GM10266 (cell line): ENCODE measurements around the gene GLDN.
"Not testable (repeated sequence)": the region's sequence is repeated elsewhere in the genome, so short reads cannot be mapped to it uniquely, and the experiment has no call there.

ENCODE experiments used
- DNase-seq: peaks from one replicate; pipeline ENCODE4 v3.0.0; 2012; ENCODE audit errors: extremely low spot score
- CTCF ChIP-seq: IDR thresholded peaks from 2 replicates; pipeline ENCODE4 v1.5.1; 2012; ENCODE audit warnings: mild to moderate bottlenecking, low read depth; ENCODE audit not compliant: control insufficient read depth, insufficient read depth; ENCODE audit errors: missing control alignments

GLDN gene

GRCh38 chr15:51416129-51416528, 74.7 kb downstream of the GLDN start:
- TF ChIP-seq CTCF: no peak
- DNase-seq: no peak

DNA sequence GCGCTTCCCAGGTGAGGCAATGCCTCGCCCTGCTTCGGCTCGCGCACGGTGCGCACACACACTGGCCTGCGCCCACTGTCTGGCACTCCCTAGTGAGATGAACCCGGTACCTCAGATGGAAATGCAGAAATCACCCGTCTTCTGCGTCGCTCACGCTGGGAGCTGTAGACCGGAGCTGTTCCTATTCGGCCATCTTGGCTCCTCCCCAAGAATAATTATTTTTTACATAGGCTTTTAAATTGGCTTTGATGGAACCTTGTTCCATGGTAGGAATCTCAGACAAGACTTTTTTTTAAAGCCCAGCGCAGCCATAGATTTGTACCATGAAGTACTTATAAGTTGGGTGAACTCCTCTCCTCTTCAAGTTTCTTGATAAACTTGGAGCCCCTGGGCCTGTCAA, 81.6 kb downstream of the GLDN start:
- not testable (repeated sequence) for DNase-seq

- DNase-seq: no peak
- no peak for TF ChIP-seq CTCF
Observed at GRCh38 chr15:51424780-51425179, 83.3 kb downstream of the GLDN start.

GRCh38 chr15:51425517-51426040, 84.1 kb downstream of the GLDN start:
- TF ChIP-seq CTCF: no peak
- DNase-seq: no peak

DNA sequence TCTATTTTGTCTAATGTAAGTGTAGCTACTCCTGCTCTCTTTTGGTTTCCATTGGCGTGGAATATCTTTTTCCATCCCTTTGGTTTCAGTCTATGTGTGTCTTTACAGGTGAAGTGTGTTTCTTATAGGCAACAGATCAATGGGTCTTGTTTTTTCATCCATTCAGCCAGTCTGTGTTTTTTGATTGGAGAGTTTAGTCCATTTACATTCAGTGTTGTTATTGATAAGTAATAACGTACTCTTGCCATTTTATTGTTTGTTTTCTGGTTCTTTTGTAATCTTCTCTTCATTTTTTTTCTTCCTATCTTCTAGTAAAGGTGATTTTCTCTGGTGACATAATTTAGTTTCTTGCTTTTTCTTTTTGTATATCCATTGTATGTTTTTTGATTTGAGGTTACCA, 97.1 kb downstream of the GLDN start:
- no peak for TF ChIP-seq CTCF
- no peak for DNase-seq

GRCh38 chr15:51443282-51443914, 101.9 kb downstream of the GLDN start:
- no peak for TF ChIP-seq CTCF

GRCh38 chr15:51444112-51444511, 102.7 kb downstream of the GLDN start:
- DNase-seq: no peak
- TF ChIP-seq CTCF: no peak

More at GRCh38 chr15:51443282-51443914, 101.9 kb downstream of the GLDN start:
- no peak for DNase-seq

DNA sequence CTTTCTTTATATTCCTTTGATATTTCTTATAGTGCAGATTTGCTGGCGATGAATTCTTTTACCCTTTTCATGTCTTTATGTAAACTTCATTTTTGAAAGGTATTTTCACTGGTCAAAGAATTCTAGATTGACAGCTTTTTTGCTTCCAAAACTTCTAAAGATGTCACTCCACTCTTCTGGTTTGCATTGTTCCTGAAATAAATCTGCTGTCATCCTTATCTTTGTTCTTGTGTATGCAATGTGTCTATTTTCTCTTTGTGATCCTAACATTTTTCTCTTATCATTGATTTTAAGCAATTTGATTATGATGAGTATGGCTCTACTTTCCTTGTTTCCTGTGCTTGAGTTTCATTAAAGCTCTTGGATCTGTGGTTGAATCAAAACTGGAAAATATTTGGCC, 103.4 kb downstream of the GLDN start:
- no peak for DNase-seq
- TF ChIP-seq CTCF: no peak

DNA sequence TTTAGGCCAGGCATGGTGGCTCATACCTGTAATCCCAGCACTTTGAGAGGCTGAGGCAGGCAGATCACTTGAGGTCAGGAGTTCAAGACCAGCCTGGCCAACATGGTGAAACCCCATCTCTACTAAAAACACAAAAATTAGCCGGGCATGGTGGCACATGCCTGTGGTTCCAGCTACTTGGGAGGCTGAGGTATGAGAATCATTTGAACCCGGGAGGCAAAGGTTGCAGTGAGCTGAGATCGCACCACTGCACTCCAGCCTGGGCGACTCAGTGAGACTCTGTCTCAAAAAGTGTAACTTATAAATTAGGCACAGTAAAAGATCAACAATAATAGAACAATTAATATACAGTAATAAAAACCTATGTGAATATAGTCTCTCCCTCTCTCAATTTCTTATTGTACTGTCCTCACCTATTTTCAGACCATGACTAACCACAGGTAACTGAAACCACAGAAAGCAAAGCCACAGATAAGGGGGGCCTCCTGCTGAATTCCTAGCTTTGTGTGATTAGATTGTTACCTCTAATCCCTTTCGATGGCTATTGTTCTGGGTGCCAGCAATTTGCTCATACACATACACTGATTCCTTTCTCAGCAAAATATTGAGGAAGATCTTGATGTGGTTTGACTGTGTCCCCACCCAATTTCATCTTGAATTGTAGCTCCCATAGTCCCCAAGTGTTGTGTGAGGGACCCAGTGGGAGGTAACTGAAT, 104.7 kb downstream of the GLDN start:
- not testable (repeated sequence) for DNase-seq
